A549 treated with AZD2906 at 1 μM for 4 hours (cell line): ENCODE results near the gene LYPD3. TPM values are rescaled to one million over a fixed set of nuclear protein-coding genes. Genes with fewer than 3 reads are reported as not detected.

Experiments used
- total RNA-seq: library from RNA; stranded (reverse); fragments of 200-300 nt; extraction: Qiagen RNA extraction; gene quantifications from 5 replicates; pipeline ENCODE4 v1.2.3, GENCODE V29; 2022

LYPD3 gene
- 0.15 to 0.42 TPM (median 0.22 TPM) in 5 replicates for total RNA-seq

GRCh38 chr19:43465468-43466120 lies at the start of gene LYPD3:
Gene LYPD3, minus strand, starts transcription at chr19:43465608. Its CDS starts 37 bp downstream, at chr19:43465571.

GRCh38 chr19:43504426-43505185 lies 39.2 kb upstream of the LYPD3 start, which contains the start of gene PHLDB3:
Gene PHLDB3, minus strand, starts transcription at chr19:43504746. Its CDS starts 628 bp downstream, at chr19:43504118.

GRCh38 chr19:43414554-43414953 lies 50.9 kb downstream of the LYPD3 start, which contains the start of gene TEX101:
Gene TEX101, plus strand, starts transcription at chr19:43414890. Its CDS starts 1,030 bp downstream, at chr19:43415920.

Other genes starting within 250 kb of the LYPD3 start
- 0.08 to 0.20 TPM (median 0.09 TPM) in 4 of 5 replicates, not detected in the other for gene PSG9, start 196.1 kb downstream of the LYPD3 start, total RNA-seq
- gene CD177, start 111.9 kb downstream of the LYPD3 start, total RNA-seq, result 0.05 to 0.18 TPM (median 0.12 TPM) in 4 of 5 replicates, not detected in the other
- not detected in 5 replicates for gene TEX101, start 50.7 kb downstream of the LYPD3 start, total RNA-seq
- 8.4 to 9.4 TPM (median 9.0 TPM) in 5 replicates for gene PHLDB3, start 39.1 kb upstream of the LYPD3 start, total RNA-seq
- gene ETHE1, start 61.6 kb upstream of the LYPD3 start, total RNA-seq, result 39.5 to 53.9 TPM (median 49.8 TPM) in 5 replicates
- gene ZNF575, start 67.6 kb upstream of the LYPD3 start, total RNA-seq, result 1.2 to 2.6 TPM (median 2.2 TPM) in 5 replicates
- 25.3 to 30.9 TPM (median 27.5 TPM) in 5 replicates for gene XRCC1, start 109.9 kb upstream of the LYPD3 start, total RNA-seq
- 0.10 to 0.15 TPM (median 0.11 TPM) in 3 of 5 replicates, not detected in the others for gene PINLYP, start 110.2 kb upstream of the LYPD3 start, total RNA-seq
- gene IRGQ, start 130.5 kb upstream of the LYPD3 start, total RNA-seq, result 4.3 to 6.7 TPM (median 5.2 TPM) in 5 replicates
- 14.6 to 21.1 TPM (median 20.4 TPM) in 5 replicates for gene ZNF576, start 131.0 kb upstream of the LYPD3 start, total RNA-seq
- gene SRRM5, start 146.5 kb upstream of the LYPD3 start, total RNA-seq, result 0.60 to 1.0 TPM (median 0.69 TPM) in 5 replicates
- 46.5 to 66.2 TPM (median 63.8 TPM) in 5 replicates for gene ZNF428, start 154.0 kb upstream of the LYPD3 start, total RNA-seq
- gene CADM4, start 174.2 kb upstream of the LYPD3 start, total RNA-seq, result 6.9 to 10.1 TPM (median 9.3 TPM) in 5 replicates
- 57.8 to 66.0 TPM (median 63.8 TPM) in 5 replicates for gene PLAUR, start 204.6 kb upstream of the LYPD3 start, total RNA-seq